Panc1 (cell line): ENCODE data around the gene SRSF4. TPM values are rescaled to one million over a fixed set of nuclear protein-coding genes. Genes with fewer than 3 reads are reported as not detected.

Experiments used
- ATAC-seq: fragments of 200-7000 bp; cut with Tn5 transposase; 2 replicates; pipeline ENCODE4 v1.9.1; 2020; ENCODE audit warnings: mild to moderate bottlenecking, moderate library complexity
- BruUV-seq: library from RNA; stranded (reverse); fragments of 400-500 nt; replicated peaks from 2 replicates; lab custom pipeline; 2021; lab: Mats Ljungman, UMichigan
- CTCF ChIA-PET: fragments of 300-600 bp; sonication (Branson Sonifier 250); formaldehyde crosslinking; loops from one replicate; lab custom pipeline; 2022; ENCODE audit warnings: antibody characterized with exemption; lab: Charles Lee
- POLR2A ChIA-PET: fragments of 300-600 bp; sonication (Branson Sonifier 250); formaldehyde crosslinking; loops from one replicate; lab custom pipeline; 2022; ENCODE audit warnings: antibody characterized with exemption; lab: Charles Lee
- DNase-seq: peaks from one replicate; pipeline ENCODE4 v3.0.0-alpha.2; 2010; ENCODE audit warnings: low read depth, low spot score
- H3K27ac ChIP-seq: 2 replicates; pipeline ENCODE4 v1.5.1; 2011; ENCODE audit warnings: mild to moderate bottlenecking, low read length, inconsistent platforms
- H3K27me3 ChIP-seq: fragments of 200-500 bp; sonication (Bioruptor generic); 2 replicates; pipeline ENCODE4 v1.6.0; 2014; ENCODE audit warnings: low read length, inconsistent platforms; ENCODE audit not compliant: control insufficient read depth, insufficient read depth
- H3K36me3 ChIP-seq: fragments of 200-500 bp; sonication (Bioruptor generic); 2 replicates; pipeline ENCODE4 v1.5.1; 2014; ENCODE audit warnings: inconsistent platforms, mild to moderate bottlenecking, low read length, moderate library complexity; ENCODE audit not compliant: control insufficient read depth, insufficient read depth
- H3K4me1 ChIP-seq: 2 replicates; pipeline ENCODE4 v1.5.1; 2011; ENCODE audit warnings: inconsistent platforms, mild to moderate bottlenecking, low read length, moderate library complexity; ENCODE audit not compliant: control insufficient read depth, insufficient read depth
- H3K4me3 ChIP-seq, 2 experiments: 2 replicates each; pipeline ENCODE4 v1.5.1; 2011 to 2012; ENCODE audit warnings: low read depth in 2 of 2, low read length in 2 of 2, mild to moderate bottlenecking in 2 of 2, inconsistent platforms in 1 of 2, moderate library complexity in 1 of 2
- H3K9me3 ChIP-seq: fragments of 200-500 bp; sonication (Bioruptor generic); 2 replicates; pipeline ENCODE4 v1.5.1; 2014; ENCODE audit warnings: low read depth, mild to moderate bottlenecking, inconsistent platforms, low read length, moderate library complexity; ENCODE audit not compliant: control insufficient read depth, insufficient read depth
- CTCF ChIP-seq: fragments of 450-650 bp; IDR thresholded peaks from 2 replicates; pipeline ENCODE4 v1.5.1; 2017; ENCODE audit warnings: mild to moderate bottlenecking
- POLR2AphosphoS5 ChIP-seq: IDR thresholded peaks from 2 replicates; pipeline ENCODE4 v1.6.1; 2012; ENCODE audit warnings: mild to moderate bottlenecking, low read depth, low read length, moderate library complexity
- REST ChIP-seq, 2 experiments: IDR thresholded peaks; 2 replicates each; pipeline ENCODE4 v1.6.1; 2011 to 2012; ENCODE audit warnings: low read depth in 2 of 2, control low read depth in 1 of 2, low read length in 1 of 2, mild to moderate bottlenecking in 1 of 2, moderate library complexity in 1 of 2; ENCODE audit not compliant: insufficient read depth in 1 of 2
- SIN3A ChIP-seq: IDR thresholded peaks from 2 replicates; pipeline ENCODE4 v1.6.1; 2012; ENCODE audit warnings: low read depth, mild to moderate bottlenecking, low read length, moderate library complexity, borderline replicate concordance; ENCODE audit not compliant: insufficient read depth
- TCF7L2 ChIP-seq: IDR thresholded peaks from 2 replicates; pipeline ENCODE4 v1.6.1; 2011; ENCODE audit warnings: mild to moderate bottlenecking, low read depth, low read length, inconsistent platforms
- in situ Hi-C: cut with HindIII; loops from 2 replicates; pipeline ENCODE4 v1.10.0; 2016; ENCODE audit warnings: low sequenced_read_pairs, low pct_unique_long_range_greater_than_20kb
- intact Hi-C: fragments of 100-400 bp; cut with micrococcal nuclease; formaldehyde crosslinking; loops from one replicate; pipeline ENCODE4 v1.10.0; 2022; ENCODE audit not compliant: unreplicated experiment
- total RNA-seq: library from RNA; stranded (reverse); gene quantifications from one replicate; pipeline ENCODE4 v1.2.1, GENCODE V29; 2021; ENCODE audit not compliant: unreplicated experiment

SRSF4 gene
- total RNA-seq, 1 experiment from 2014 or later = 77.5 TPM

- in situ Hi-C loops = no loop called here
- ChIA-PET CTCF (no interaction called here), POLR2A (no interaction called here)
- no peak for DNase-seq
- H3K36me3 ChIP-seq = peaks cover 23% of the 10 kb centered on the region
- TF ChIP-seq POLR2AphosphoS5 (no peak), CTCF (no peak), TCF7L2 (no peak), REST (IDR thresholded peaks at IDR 0.05; ENCODE audit: insufficient read depth in 1 of 2, low read depth in 2 of 2, low read length in 1 of 2) (no peak), SIN3A (no peak)
- intact Hi-C loops = no loop called here
- no peaks in the 10 kb centered on the region for H3K4me1 ChIP-seq
- no peak overlapping the region for H3K27ac ChIP-seq
- H3K4me3 ChIP-seq = no peak overlapping the region
- ATAC-seq = no peak
- BruUV-seq = no TSS peak
- H3K27me3 ChIP-seq = no peaks in the 10 kb centered on the region
- no peaks in the 10 kb centered on the region for H3K9me3 ChIP-seq
Measured at GRCh38 chr1:29164588-29164987, 17.1 kb downstream of the SRSF4 start.

- intact Hi-C loops = no loop called here
- ATAC-seq (no peak), DNase-seq (no peak)
- BruUV-seq = no TSS peak
- Histone ChIP-seq H3K4me1 (no peaks in the 10 kb centered on the region), H3K27me3 (no peaks in the 10 kb centered on the region), H3K4me3 (no peak overlapping the region), H3K36me3 (peaks cover 25% of the 10 kb centered on the region), H3K9me3 (no peaks in the 10 kb centered on the region), H3K27ac (no peak overlapping the region)
- TF ChIP-seq CTCF (no peak), REST (IDR thresholded peaks at IDR 0.05; ENCODE audit: insufficient read depth in 1 of 2, low read depth in 2 of 2, low read length in 1 of 2) (no peak), SIN3A (no peak), TCF7L2 (no peak), POLR2AphosphoS5 (no peak)
- POLR2A ChIA-PET = no interaction called here
- in situ Hi-C loops = no loop called here
- CTCF ChIA-PET = no interaction called here
Measured at GRCh38 chr1:29162476-29163138, 19.1 kb downstream of the SRSF4 start.
